ENCODE measurements around the gene MAN2B1. TPM values are rescaled to one million over a fixed set of nuclear protein-coding genes. Genes with fewer than 3 reads are reported as not detected.
"Not testable (repeated sequence)": the region's sequence is repeated elsewhere in the genome, so short reads cannot be mapped to it uniquely, and the experiment has no call there.

Gene MAN2B1
- total RNA-seq, 1 experiment from 2014 or later, result 27.7 TPM

DNA sequence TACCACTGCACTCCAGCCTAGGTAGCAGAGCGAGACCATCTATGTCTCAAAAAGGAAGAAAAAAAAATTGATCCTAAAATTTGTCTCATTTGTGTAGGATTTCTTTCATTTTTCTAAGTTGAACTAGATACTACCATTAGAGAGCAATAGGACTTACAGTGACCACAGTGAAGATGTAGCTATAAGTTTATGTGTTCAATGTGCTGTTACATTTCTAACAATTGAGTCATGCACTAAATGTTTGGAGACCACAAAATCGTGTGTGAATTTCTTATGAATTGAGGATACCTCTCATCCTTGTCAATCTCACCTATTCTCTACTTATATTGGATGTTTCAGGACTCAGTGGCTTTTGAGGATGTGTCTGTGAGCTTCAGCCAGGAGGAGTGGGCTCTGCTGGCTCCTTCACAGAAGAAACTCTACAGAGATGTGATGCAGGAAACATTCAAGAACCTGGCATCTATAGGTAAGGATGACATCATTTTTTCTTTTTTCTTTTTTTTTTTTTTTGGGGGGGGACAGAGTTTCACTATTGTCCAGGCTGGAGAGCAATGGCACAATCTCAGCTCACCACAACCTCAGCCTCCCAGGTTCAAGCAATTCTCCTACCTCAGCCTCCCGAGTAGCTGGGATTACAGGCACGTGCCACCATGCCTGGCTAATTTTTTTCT is 43.0 kb downstream of the MAN2B1 start:
- no peak for DNase-seq (ENCODE audit: extremely low read depth, low read depth)

GRCh38 chr19:12621253-12622024 is 45.1 kb downstream of the MAN2B1 start:
- not testable (repeated sequence) for DNase-seq (ENCODE audit: extremely low read depth, low read depth)

DNA sequence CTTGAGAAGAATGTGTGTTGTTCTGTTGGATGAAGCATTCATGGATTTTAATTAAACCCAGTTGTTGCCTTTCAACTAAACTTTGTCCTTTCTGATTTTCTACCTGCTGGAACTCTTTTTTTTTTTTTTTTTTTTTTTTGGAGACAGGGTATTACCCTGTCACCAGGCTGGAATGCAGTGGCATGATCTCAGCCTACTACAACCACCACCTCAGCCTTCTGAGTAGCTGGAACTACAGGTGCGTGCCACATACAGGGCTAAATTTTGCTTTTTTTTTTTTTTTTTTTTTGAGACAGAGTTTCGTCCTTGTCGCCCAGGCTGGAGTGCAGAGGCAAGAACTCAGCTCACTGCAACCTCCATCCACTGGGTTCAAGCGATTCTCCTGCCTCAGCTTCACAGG is 48.9 kb downstream of the MAN2B1 start:
- no peak for DNase-seq (ENCODE audit: extremely low read depth, low read depth)

DNA sequence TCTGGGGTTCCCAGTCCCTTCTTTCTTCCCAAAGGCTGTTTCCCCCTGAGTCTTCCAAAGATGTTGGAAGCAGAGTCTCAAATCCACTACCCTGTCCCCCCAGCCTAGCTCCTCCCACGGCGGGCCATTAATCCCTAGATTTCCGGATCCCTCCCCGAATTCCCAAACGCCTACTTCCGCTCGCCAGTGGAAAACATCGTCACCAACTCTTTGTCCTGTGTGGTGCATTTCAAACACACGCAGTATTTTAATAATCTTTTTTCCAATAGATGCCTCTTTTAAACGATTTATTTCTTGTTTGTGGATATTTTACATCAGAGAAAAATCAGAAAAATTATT is 55.2 kb downstream of the MAN2B1 start:
- DNase-seq (ENCODE audit: extremely low read depth, low read depth), result peak; percentile 34

GRCh38 chr19:12610540-12611360 is 55.8 kb downstream of the MAN2B1 start, which contains the start of the genes ZNF490 and ZNF791:
ZNF490 (minus strand) TSS chr19:12610813; CDS start chr19:12610680, 133 bp downstream.
ZNF791 (plus strand) TSS chr19:12610920; CDS start chr19:12611080, 160 bp downstream.
- DNase-seq (ENCODE audit: extremely low read depth, low read depth), result peak; percentile 92

- DNase-seq (ENCODE audit: extremely low read depth, low read depth), result no peak
These were observed 58.9 kb downstream of the MAN2B1 start for GRCh38 chr19:12607631-12608030.

- DNase-seq (ENCODE audit: extremely low read depth, low read depth), result no peak
These were observed 59.7 kb downstream of the MAN2B1 start for GRCh38 chr19:12606796-12607195.

- no peak for DNase-seq (ENCODE audit: extremely low read depth, low read depth)
These were observed 62.8 kb downstream of the MAN2B1 start for GRCh38 chr19:12603714-12604113.

GRCh38 chr19:12597594-12597993 is 68.9 kb downstream of the MAN2B1 start:
- DNase-seq (ENCODE audit: extremely low read depth, low read depth), result no peak

DNA sequence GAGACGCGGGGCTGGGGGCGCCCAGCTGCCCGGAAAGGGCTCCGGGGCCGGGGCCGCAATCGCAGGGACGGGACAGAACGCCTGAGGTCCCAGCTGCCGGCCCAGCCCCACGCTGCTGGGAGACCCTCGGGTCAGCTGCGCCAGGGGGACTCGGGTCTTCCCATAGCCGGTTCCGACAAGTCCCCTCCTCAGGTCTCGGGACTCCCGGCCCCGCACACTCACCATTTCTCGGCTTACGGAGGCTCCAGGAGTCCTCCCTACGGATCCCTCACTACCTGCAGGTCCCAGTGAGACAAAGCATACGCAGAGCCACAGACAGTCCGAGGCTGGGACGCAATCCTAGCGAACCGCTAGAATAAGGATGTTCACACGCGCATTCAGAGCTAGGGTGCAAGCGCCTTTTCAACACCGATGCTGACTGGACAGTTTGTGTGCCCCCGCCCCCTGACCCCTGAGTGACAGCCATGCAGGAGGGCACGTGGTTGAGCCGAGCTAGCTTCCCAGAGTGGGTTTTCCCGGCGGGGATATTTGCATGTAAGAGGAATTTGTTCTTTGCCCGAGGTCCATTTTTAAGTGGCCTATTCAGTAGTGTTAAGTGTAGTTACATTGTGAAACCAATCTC is 69.5 kb downstream of the MAN2B1 start:
- DNase-seq (ENCODE audit: extremely low read depth, low read depth), result no peak

Small RNAs within 50 kb of the gene (small RNA-seq; reads per million reads assigned to genes)
- 8.6 to 200 reads per million in 2 experiments for gene SNORD41

Other genes with a start within 250 kb of the MAN2B1 start
- gene ZNF443, start 225.7 kb downstream of the MAN2B1 start, total RNA-seq (2014; rRNA removed; shearing (Covaris generic)), result 1.1 and 1.4 TPM in 2 replicates
- 0.15 TPM in 1 of 2 replicates, not detected in the other for gene ZNF709, start 181.9 kb downstream of the MAN2B1 start, total RNA-seq (2014; rRNA removed; shearing (Covaris generic))
- gene ZNF564, start 115.3 kb downstream of the MAN2B1 start, total RNA-seq (2014; rRNA removed; shearing (Covaris generic)), result 3.5 and 4.1 TPM in 2 replicates
- gene ZNF490, start 55.9 kb downstream of the MAN2B1 start, total RNA-seq (2014; rRNA removed; shearing (Covaris generic)), result 1.7 and 1.8 TPM in 2 replicates
- gene ZNF791, start 55.8 kb downstream of the MAN2B1 start, total RNA-seq (2014; rRNA removed; shearing (Covaris generic)), result 14.3 and 15.2 TPM in 2 replicates
- 5.8 and 7.7 TPM in 2 replicates for gene WDR83, start 65 bp upstream of the MAN2B1 start, total RNA-seq (2014; rRNA removed; shearing (Covaris generic))
- 75.7 and 83.6 TPM in 2 replicates for gene DHPS, start 15.1 kb upstream of the MAN2B1 start, total RNA-seq (2014; rRNA removed; shearing (Covaris generic))
- not detected in 2 replicates for gene GNG14, start 21.3 kb upstream of the MAN2B1 start, total RNA-seq (2014; rRNA removed; shearing (Covaris generic))
- 6.2 and 6.9 TPM in 2 replicates for gene FBXW9, start 29.9 kb upstream of the MAN2B1 start, total RNA-seq (2014; rRNA removed; shearing (Covaris generic))
- gene TNPO2, start 57.2 kb upstream of the MAN2B1 start, total RNA-seq (2014; rRNA removed; shearing (Covaris generic)), result 17.4 and 23.4 TPM in 2 replicates
- gene TRIR, start 67.9 kb upstream of the MAN2B1 start, total RNA-seq (2014; rRNA removed; shearing (Covaris generic)), result 141 and 145 TPM in 2 replicates
- 50.9 and 53.9 TPM in 2 replicates for gene GET3, start 70.8 kb upstream of the MAN2B1 start, total RNA-seq (2014; rRNA removed; shearing (Covaris generic))
- gene BEST2, start 85.0 kb upstream of the MAN2B1 start, total RNA-seq (2014; rRNA removed; shearing (Covaris generic)), result 0.22 TPM in 1 of 2 replicates, not detected in the other
- 6.0 TPM in 2 replicates for gene HOOK2, start 108.8 kb upstream of the MAN2B1 start, total RNA-seq (2014; rRNA removed; shearing (Covaris generic))
- 137 and 153 TPM in 2 replicates for gene JUNB, start 124.7 kb upstream of the MAN2B1 start, total RNA-seq (2014; rRNA removed; shearing (Covaris generic))
- 216 and 259 TPM in 2 replicates for gene PRDX2, start 135.1 kb upstream of the MAN2B1 start, total RNA-seq (2014; rRNA removed; shearing (Covaris generic))
- not detected in 2 replicates for gene THSD8, start 135.3 kb upstream of the MAN2B1 start, total RNA-seq (2014; rRNA removed; shearing (Covaris generic))
- gene RNASEH2A, start 139.8 kb upstream of the MAN2B1 start, total RNA-seq (2014; rRNA removed; shearing (Covaris generic)), result 25.6 and 31.1 TPM in 2 replicates
- not detected in 2 replicates for gene RTBDN, start 167.8 kb upstream of the MAN2B1 start, total RNA-seq (2014; rRNA removed; shearing (Covaris generic))
- 1.7 TPM in 2 replicates for gene MAST1, start 171.8 kb upstream of the MAN2B1 start, total RNA-seq (2014; rRNA removed; shearing (Covaris generic))
- gene DNASE2, start 214.7 kb upstream of the MAN2B1 start, total RNA-seq (2014; rRNA removed; shearing (Covaris generic)), result 24.5 and 26.8 TPM in 2 replicates
- 0.52 and 1.3 TPM in 2 replicates for gene KLF1, start 220.5 kb upstream of the MAN2B1 start, total RNA-seq (2014; rRNA removed; shearing (Covaris generic))
- 5.5 and 5.8 TPM in 2 replicates for gene GCDH, start 224.4 kb upstream of the MAN2B1 start, total RNA-seq (2014; rRNA removed; shearing (Covaris generic))